PC-3 (cell line): ENCODE data around the gene KIF20A. TPM values are rescaled to one million over a fixed set of nuclear protein-coding genes. Genes with fewer than 3 reads are reported as not detected.

Experiments
- ATAC-seq: fragments of 200-7000 bp; cut with Tn5 transposase; 2 replicates; pipeline ENCODE4 v1.9.1; 2020; ENCODE audit warnings: mild to moderate bottlenecking, moderate library complexity
- Bru-seq: library from RNA; stranded (reverse); fragments of 400-500 nt; gene quantifications from one replicate; lab custom pipeline; 2021; lab: Mats Ljungman, UMichigan
- BruChase-seq, 2 experiments: library from RNA; stranded (reverse); fragments of 400-500 nt; gene quantifications; one replicate each; lab custom pipeline; 2021; lab: Mats Ljungman, UMichigan
- BruUV-seq: library from RNA; stranded (reverse); fragments of 400-500 nt; replicated peaks from 2 replicates; lab custom pipeline; 2021; lab: Mats Ljungman, UMichigan
- CTCF ChIA-PET: fragments of 300-600 bp; sonication (Branson Sonifier 250); formaldehyde crosslinking; loops from one replicate; lab custom pipeline; 2022; ENCODE audit warnings: antibody characterized with exemption; lab: Charles Lee
- POLR2A ChIA-PET: fragments of 300-600 bp; sonication (Branson Sonifier 250); formaldehyde crosslinking; loops from one replicate; lab custom pipeline; 2022; ENCODE audit warnings: antibody characterized with exemption; ENCODE audit not compliant: unreplicated experiment; lab: Charles Lee
- DNase-seq: peaks from one replicate; pipeline ENCODE4 v3.0.0-alpha.2; 2015
- H2AFZ ChIP-seq: fragments of 300-600 bp; sonication (generic); 2 replicates; pipeline ENCODE4 v1.6.0; 2016; ENCODE audit warnings: antibody characterized with exemption, low read length
- H3F3A ChIP-seq: fragments of 300-600 bp; sonication (generic); one replicate; pipeline ENCODE4 v1.6.0; 2017; ENCODE audit warnings: antibody characterized with exemption, low read length, control low read depth, mild to moderate bottlenecking; ENCODE audit not compliant: unreplicated experiment
- H3K27ac ChIP-seq: fragments of 300-600 bp; sonication (generic); 2 replicates; pipeline ENCODE4 v1.5.1; 2016; ENCODE audit warnings: mild to moderate bottlenecking, low read length
- H3K27me3 ChIP-seq: fragments of 300-600 bp; sonication (generic); 2 replicates; pipeline ENCODE4 v1.6.1; 2016; ENCODE audit warnings: low read length, mixed read lengths
- H3K36me3 ChIP-seq: fragments of 300-600 bp; sonication (generic); 2 replicates; pipeline ENCODE4 v1.6.1; 2016; ENCODE audit warnings: low read depth, mixed run types, low read length, mixed read lengths
- H3K4me1 ChIP-seq: fragments of 300-600 bp; sonication (generic); 2 replicates; pipeline ENCODE4 v1.5.1; 2016; ENCODE audit warnings: low read length; ENCODE audit not compliant: insufficient read depth
- H3K4me2 ChIP-seq: fragments of 300-600 bp; sonication (generic); 2 replicates; pipeline ENCODE4 v1.6.0; 2016; ENCODE audit warnings: low read length
- H3K4me3 ChIP-seq: fragments of 300-600 bp; sonication (generic); 2 replicates; pipeline ENCODE4 v1.5.1; 2016; ENCODE audit warnings: mild to moderate bottlenecking, low read length, mixed read lengths
- H3K79me2 ChIP-seq: fragments of 300-600 bp; sonication (generic); 2 replicates; pipeline ENCODE4 v1.6.1; 2017; ENCODE audit warnings: low read length, mixed read lengths
- H3K9ac ChIP-seq: fragments of 300-600 bp; sonication (generic); 2 replicates; pipeline ENCODE4 v1.6.0; 2016; ENCODE audit warnings: mild to moderate bottlenecking, low read length
- H3K9me2 ChIP-seq: fragments of 300-600 bp; sonication (generic); replicated peaks from 2 replicates; pipeline ENCODE4 v1.6.1; 2016; ENCODE audit warnings: mixed run types, low read length, mixed read lengths
- H3K9me3 ChIP-seq: fragments of 300-600 bp; sonication (generic); 2 replicates; pipeline ENCODE4 v1.6.1; 2016; ENCODE audit warnings: low read length, mixed read lengths
- H4K20me1 ChIP-seq: fragments of 300-600 bp; sonication (generic); 2 replicates; pipeline ENCODE4 v1.6.1; 2016; ENCODE audit warnings: low read length, mixed read lengths
- EZH2 ChIP-seq: fragments of 300-600 bp; sonication (generic); IDR thresholded peaks from one replicate; pipeline ENCODE4 v1.6.1; 2017; ENCODE audit warnings: antibody characterized with exemption, mild to moderate bottlenecking, low read length; ENCODE audit not compliant: unreplicated experiment
- EZH2phosphoT487 ChIP-seq: fragments of 300-600 bp; sonication (generic); IDR thresholded peaks from 2 replicates; pipeline ENCODE4 v1.6.1; 2018; ENCODE audit warnings: mild to moderate bottlenecking, antibody characterized with exemption, low read length, borderline replicate concordance
- intact Hi-C: fragments of 100-400 bp; cut with micrococcal nuclease; formaldehyde crosslinking; loops from 2 replicates; pipeline ENCODE4 v1.9.0; 2023
- long read RNA-seq: library from polyadenylated mRNA; unstranded; transcript quantifications from one replicate; pipeline ENCODE4 v2.0.0, GENCODE V29; 2021; ENCODE audit not compliant: unreplicated experiment
- total RNA-seq: library from RNA; depleted of rRNA; stranded (reverse); fragments of >200 nt; gene quantifications from 2 replicates; pipeline ENCODE4 v1.2.3, GENCODE V29; 2014; rRNA removed
- TF ChIP-seq, protein P1 (sequence below): fragments of 300-600 bp; sonication (generic); conservative IDR thresholded peaks from 2 replicates; pipeline ENCODE4 v1.5.1; 2017; ENCODE audit warnings: antibody characterized with exemption, low read depth, mild to moderate bottlenecking, low read length

The KIF20A gene
- total RNA-seq (55.5 and 59.0 TPM in 2 replicates), Bru-seq, nascent RNA (percentile 64 among the genes with signal in this experiment), BruChase-seq, experiment 1, labeled RNA remaining after a 6-hour chase (percentile 65 among the genes with signal in this experiment), BruChase-seq, experiment 2, labeled RNA remaining after a 2-hour chase (percentile 33 among the genes with signal in this experiment)
- long read RNA-seq, transcript KIF20A-201 (19 exons, 3,201 nt) = major isoform, 8 of 10 reads
- long read RNA-seq, partial matches to known transcripts = 1 of 10 reads
- long read RNA-seq, other reads (novel, unspliced or antisense) = 1 of 10 reads

DNA sequence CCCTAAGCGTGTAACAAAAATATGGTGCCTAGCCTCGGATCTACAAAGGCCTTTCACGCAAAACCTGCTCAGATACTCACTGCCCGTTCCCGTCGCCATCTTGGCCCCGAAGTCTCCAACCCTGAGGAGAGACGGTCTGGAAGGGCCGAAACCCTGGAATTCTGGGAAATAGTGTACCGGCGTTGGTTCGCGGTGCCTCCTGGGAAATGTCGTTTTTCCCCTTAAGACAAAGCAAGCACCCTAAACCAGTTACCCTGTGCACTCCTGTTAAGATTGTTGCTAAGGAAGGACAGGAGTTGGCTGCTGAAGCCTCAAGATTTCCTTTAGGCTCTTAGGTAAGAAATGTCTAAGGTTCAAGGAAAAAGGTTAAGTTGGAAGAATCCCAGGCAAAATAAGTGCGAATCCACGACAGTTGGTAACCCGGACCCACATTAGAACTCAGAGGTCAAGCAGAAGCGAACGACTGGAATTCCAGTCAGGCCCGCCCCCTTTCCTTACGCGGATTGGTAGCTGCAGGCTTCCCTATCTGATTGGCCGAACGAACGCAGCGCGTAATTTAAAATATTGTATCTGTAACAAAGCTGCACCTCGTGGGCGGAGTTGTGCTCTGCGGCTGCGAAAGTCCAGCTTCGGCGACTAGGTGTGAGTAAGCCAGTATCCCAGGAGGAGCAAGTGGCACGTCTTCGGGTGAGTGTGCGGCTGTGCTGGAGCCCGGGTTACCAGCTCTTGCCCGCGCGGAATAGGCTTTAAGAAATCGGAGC lies at the start of gene KIF20A, which contains the start of gene BRD8:
Gene KIF20A, plus strand, starts transcription at position 597 of the 761 bp plus-strand sequence. CDS start 569 bp downstream, outside the sequence.
Gene BRD8, minus strand, starts transcription at position 115 of the 761 bp plus-strand sequence. Its CDS starts 16 bp downstream, at position 99.
- H3K36me3 ChIP-seq = peaks cover 28% of the 10 kb centered on the region; the same call in 1 of the 2 replicates
- H4K20me1 ChIP-seq = peaks cover 5% of the 10 kb centered on the region; the same call in 1 of the 2 replicates
- H3K27me3 ChIP-seq = no peaks in the 10 kb centered on the region
- peak within 1 kb of the TSS; percentile 95 for H3K4me3 ChIP-seq
- ChIA-PET CTCF (no interaction called here), POLR2A (interaction anchor here (0.6 kb wide), 1 partner anchor 35 kb away, joined by 9 read pairs; no protein-coding TSS in a partner anchor)
- peaks cover 57% of the 10 kb centered on the region for H3K79me2 ChIP-seq
- no TSS peak for BruUV-seq
- H3K9me2 ChIP-seq = no peaks in the 10 kb centered on the region
- ATAC-seq = peak; percentile 86
- H3K27ac ChIP-seq = peak within 1 kb of the TSS; percentile 90
- peak within 1 kb of the TSS; percentile 96 for H2AFZ ChIP-seq
- peak; percentile 96 for DNase-seq
- peak within 1 kb of the TSS; percentile 95 for H3K9ac ChIP-seq
- peak within 1 kb of the TSS; percentile 95 for H3K4me2 ChIP-seq
- intact Hi-C loops = no loop called here
- no peaks in the 10 kb centered on the region for H3K9me3 ChIP-seq
- TF ChIP-seq, protein P1, sequence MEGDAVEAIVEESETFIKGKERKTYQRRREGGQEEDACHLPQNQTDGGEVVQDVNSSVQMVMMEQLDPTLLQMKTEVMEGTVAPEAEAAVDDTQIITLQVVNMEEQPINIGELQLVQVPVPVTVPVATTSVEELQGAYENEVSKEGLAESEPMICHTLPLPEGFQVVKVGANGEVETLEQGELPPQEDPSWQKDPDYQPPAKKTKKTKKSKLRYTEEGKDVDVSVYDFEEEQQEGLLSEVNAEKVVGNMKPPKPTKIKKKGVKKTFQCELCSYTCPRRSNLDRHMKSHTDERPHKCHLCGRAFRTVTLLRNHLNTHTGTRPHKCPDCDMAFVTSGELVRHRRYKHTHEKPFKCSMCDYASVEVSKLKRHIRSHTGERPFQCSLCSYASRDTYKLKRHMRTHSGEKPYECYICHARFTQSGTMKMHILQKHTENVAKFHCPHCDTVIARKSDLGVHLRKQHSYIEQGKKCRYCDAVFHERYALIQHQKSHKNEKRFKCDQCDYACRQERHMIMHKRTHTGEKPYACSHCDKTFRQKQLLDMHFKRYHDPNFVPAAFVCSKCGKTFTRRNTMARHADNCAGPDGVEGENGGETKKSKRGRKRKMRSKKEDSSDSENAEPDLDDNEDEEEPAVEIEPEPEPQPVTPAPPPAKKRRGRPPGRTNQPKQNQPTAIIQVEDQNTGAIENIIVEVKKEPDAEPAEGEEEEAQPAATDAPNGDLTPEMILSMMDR = no peak
- TF ChIP-seq EZH2 (no peak), EZH2phosphoT487 (no peak)
- H3F3A ChIP-seq = no peaks in the 10 kb centered on the region
- H3K4me1 ChIP-seq = peaks cover 15% of the 10 kb centered on the region

DNA sequence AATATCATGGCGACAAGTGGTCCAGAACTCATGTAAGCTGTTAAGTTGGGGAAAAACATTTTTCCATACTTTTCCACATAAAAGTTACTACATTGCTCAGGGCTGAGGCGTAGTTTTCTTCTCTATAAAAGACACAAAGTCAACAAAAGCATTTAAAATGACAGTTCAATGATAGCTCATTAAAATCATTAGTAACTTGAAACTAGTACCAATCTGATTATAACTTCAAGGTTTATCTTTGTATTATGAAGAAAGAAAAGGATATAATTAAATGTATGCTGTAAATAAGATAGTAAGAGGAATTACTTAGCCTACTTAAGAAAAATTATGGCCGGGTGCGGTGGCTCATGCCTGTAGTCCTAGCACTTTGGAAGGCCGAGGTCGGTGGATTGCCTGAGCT lies 49.6 kb upstream of the KIF20A start:
- no peak overlapping the region for H3K4me2 ChIP-seq
- ATAC-seq (peak; percentile 19), DNase-seq (no peak)
- H3K9me3 ChIP-seq = no peaks in the 10 kb centered on the region
- no peak overlapping the region for H2AFZ ChIP-seq
- intact Hi-C loops = loop anchor here (2.0 kb wide), 1 partner anchor 17 kb away; no protein-coding TSS in a partner anchor
- H3K4me1 ChIP-seq = peaks cover 16% of the 10 kb centered on the region; the same call in 1 of the 2 replicates
- H3K27ac ChIP-seq = peak overlapping the region; percentile 77; the same call in 1 of the 2 replicates
- no peaks in the 10 kb centered on the region for H3K9me2 ChIP-seq
- TF ChIP-seq, protein P1 = no peak
- TF ChIP-seq EZH2phosphoT487 = no peak
- TF ChIP-seq EZH2 = no peak
- H3K4me3 ChIP-seq = no peak overlapping the region
- no peaks in the 10 kb centered on the region for H3F3A ChIP-seq
- H3K9ac ChIP-seq = no peak overlapping the region
- no peaks in the 10 kb centered on the region for H3K79me2 ChIP-seq
- ChIA-PET CTCF (no interaction called here), POLR2A (no interaction called here)
- H3K36me3 ChIP-seq = no peaks in the 10 kb centered on the region
- no peaks in the 10 kb centered on the region for H3K27me3 ChIP-seq
- no TSS peak for BruUV-seq
- no peaks in the 10 kb centered on the region for H4K20me1 ChIP-seq
